GM12878 (cell line): ENCODE measurements around the gene BRSK2. TPM values are rescaled to one million over a fixed set of nuclear protein-coding genes. Genes with fewer than 3 reads are reported as not detected.

Source experiments
- ATAC-seq: fragments of 200-7000 bp; cut with Tn5 transposase; 3 replicates; pipeline ENCODE4 v1.9.1; 2020; ENCODE audit warnings: mild to moderate bottlenecking, moderate library complexity
- BruUV-seq: library from RNA; stranded (reverse); fragments of 400-500 nt; replicated peaks from 2 replicates; lab custom pipeline; 2021; lab: Mats Ljungman, UMichigan
- CTCF ChIA-PET: fragments of 300-600 bp; sonication (Branson Sonifier 250); formaldehyde crosslinking; extraction: SDS; loops from one replicate; lab custom pipeline; 2021; ENCODE audit warnings: inconsistent platforms; lab: Yijun Ruan, JAX
- POLR2A ChIA-PET: fragments of 350-600 bp; formaldehyde crosslinking; extraction: SDS; loops from one replicate; lab custom pipeline; 2021; ENCODE audit warnings: inconsistent platforms; lab: Charles Lee
- RAD21 ChIA-PET: fragments of 300-600 bp; sonication (Branson Sonifier 250); formaldehyde crosslinking; loops from one replicate; lab custom pipeline; 2023; ENCODE audit warnings: antibody characterized with exemption; ENCODE audit not compliant: unreplicated experiment; lab: Charles Lee
- SMC1A ChIA-PET: fragments of 300-600 bp; sonication (Branson Sonifier 250); formaldehyde crosslinking; loops from one replicate; lab custom pipeline; 2023; ENCODE audit not compliant: unreplicated experiment, uncharacterized antibody; lab: Charles Lee
- DNase-seq: peaks from one replicate; pipeline ENCODE4 v3.0.0-alpha.2; 2011; ENCODE audit warnings: low read depth, low spot score
- FAIRE-seq: peaks from 3 replicates; lab custom pipeline; 2011; peaks lifted over from hg19 to GRCh38; lab: Jason Lieb, UNC
- H2AFZ ChIP-seq: 2 replicates; pipeline ENCODE4 v1.6.0; 2011; ENCODE audit warnings: low read depth, low read length, control low read depth; ENCODE audit not compliant: control insufficient read depth
- H3K27ac ChIP-seq: 2 replicates; pipeline ENCODE4 v1.5.1; 2011; ENCODE audit warnings: control low read depth; ENCODE audit not compliant: control insufficient read depth, insufficient read depth
- H3K27me3 ChIP-seq, 2 experiments: replicated peaks in 1 of 2; 2 replicates each; pipeline versions ENCODE4 v1.6.0 to v1.6.1; 2011; ENCODE audit warnings: low read length in 1 of 2; ENCODE audit not compliant: control insufficient read depth in 2 of 2, insufficient read depth in 2 of 2
- H3K36me3 ChIP-seq, 2 experiments: 2 replicates each; pipeline ENCODE4 v1.5.1; 2011; ENCODE audit warnings: low read length in 1 of 2; ENCODE audit not compliant: control insufficient read depth in 2 of 2, insufficient read depth in 2 of 2
- H3K4me1 ChIP-seq: 2 replicates; pipeline ENCODE4 v1.6.1; 2011; ENCODE audit warnings: mild to moderate bottlenecking, low read length, moderate library complexity, mixed read lengths; ENCODE audit not compliant: control insufficient read depth, insufficient read depth
- H3K4me2 ChIP-seq: 2 replicates; pipeline ENCODE4 v1.6.0; 2011; ENCODE audit warnings: control low read depth; ENCODE audit not compliant: control insufficient read depth, insufficient read depth
- H3K4me3 ChIP-seq: fragments of 200-600 bp; sonication (generic); 2 replicates; pipeline ENCODE4 v1.5.1; 2016
- H3K79me2 ChIP-seq: 2 replicates; pipeline ENCODE4 v1.6.0; 2011; ENCODE audit warnings: low read length; ENCODE audit not compliant: control insufficient read depth, insufficient read depth
- H3K9ac ChIP-seq: 2 replicates; pipeline ENCODE4 v1.8.0; 2011; ENCODE audit warnings: low read length, control low read depth, mixed read lengths; ENCODE audit not compliant: control insufficient read depth, insufficient read depth
- H3K9me3 ChIP-seq: replicated peaks from 3 replicates; pipeline ENCODE4 v1.5.1; 2011; ENCODE audit warnings: mild to moderate bottlenecking, low read length; ENCODE audit not compliant: control insufficient read depth, insufficient read depth
- H4K20me1 ChIP-seq: 2 replicates; pipeline ENCODE4 v1.6.0; 2011; ENCODE audit not compliant: control insufficient read depth, insufficient read depth
- ASH2L ChIP-seq: fragments of 300-600, 200-600 bp; sonication (generic); IDR thresholded peaks from 2 replicates; pipeline ENCODE4 v1.6.1; 2017; ENCODE audit warnings: low read depth, mild to moderate bottlenecking, borderline replicate concordance
- ATF7 ChIP-seq: fragments of 450-650 bp; IDR thresholded peaks from 2 replicates; pipeline ENCODE4 v1.6.1; 2016; ENCODE audit warnings: low read depth, mild to moderate bottlenecking
- CHD2 ChIP-seq: IDR thresholded peaks from 2 replicates; pipeline ENCODE4 v1.6.1; 2011; ENCODE audit warnings: low read depth, low read length, improper control_type of control experiment, borderline replicate concordance
- FOS ChIP-seq: IDR thresholded peaks from 3 replicates; pipeline ENCODE4 v1.6.1; 2011; ENCODE audit warnings: borderline replicate concordance; ENCODE audit not compliant: insufficient read length; ENCODE audit errors: extremely low read depth
- GABPA ChIP-seq: IDR thresholded peaks from 2 replicates; pipeline ENCODE4 v1.6.1; 2014; ENCODE audit warnings: antibody characterized with exemption, low read depth, mild to moderate bottlenecking, inconsistent platforms
- MTA2 ChIP-seq: fragments of 450-650 bp; IDR thresholded peaks from 2 replicates; pipeline ENCODE4 v1.6.1; 2016; ENCODE audit warnings: low read depth, mild to moderate bottlenecking, moderate library complexity
- NRF1 ChIP-seq: conservative IDR thresholded peaks from 2 replicates; pipeline ENCODE4 v1.6.1; 2011; ENCODE audit warnings: mild to moderate bottlenecking, low read depth, low read length, improper control_type of control experiment
- PAX5 ChIP-seq: IDR thresholded peaks from 2 replicates; pipeline ENCODE4 v1.6.1; 2011; ENCODE audit warnings: low read depth, low read length, borderline replicate concordance
- POLR2A ChIP-seq: IDR thresholded peaks from 2 replicates; pipeline ENCODE4 v1.6.1; 2011; ENCODE audit warnings: low read depth, mild to moderate bottlenecking, low read length
- RB1 ChIP-seq: fragments of 450-650 bp; formaldehyde crosslinking; IDR thresholded peaks from 2 replicates; pipeline ENCODE4 v1.6.1; 2017; ENCODE audit warnings: mild to moderate bottlenecking, borderline replicate concordance
- RELA ChIP-seq: fragments of 450-650 bp; IDR thresholded peaks from 2 replicates; pipeline ENCODE4 v1.8.0; 2014; ENCODE audit warnings: borderline replicate concordance; ENCODE audit not compliant: partially characterized antibody
- SIN3A ChIP-seq: IDR thresholded peaks from 2 replicates; pipeline ENCODE4 v1.6.1; 2012; ENCODE audit warnings: low read depth, low read length, improper control_type of control experiment
- ZBED1 ChIP-seq: IDR thresholded peaks from 2 replicates; pipeline ENCODE4 v1.6.1; 2016; ENCODE audit warnings: borderline replicate concordance
- WGBS: methylation state at CpG from one replicate; pipeline ENCODE4 v1.1.6; 2016; ENCODE audit warnings: low lambda C conversion rate; ENCODE audit not compliant: insufficient replicate concordance, insufficient coverage; ENCODE audit errors: missing lambda C conversion rate; 5-methylcytosine and 5-hydroxymethylcytosine counted together
- in situ Hi-C: fragments of 300-500 bp; cut with MboI; formaldehyde crosslinking; loops from 9 replicates; pipeline ENCODE4 v1.14.3; 2018; ENCODE audit warnings: mixed read lengths
- intact Hi-C: fragments of 100-400 bp; cut with micrococcal nuclease; formaldehyde crosslinking; loops from one replicate; pipeline ENCODE4 v1.14.2; 2022; ENCODE audit not compliant: unreplicated experiment
- polyA plus RNA-seq, 11 experiments: library from polyadenylated mRNA; depleted of rRNA in 4 of 11; unstranded in 6 of 11; stranded (reverse) in 5 of 11; fragments of >200 nt; fragmentation: Nextera tagmentation in 4 of 11; fragmentation: Illumina TruSeq in 1 of 11; extraction: Ambion mirVana in 4 of 11; extraction: Trizol in 1 of 11; gene quantifications; 1 replicate in 1 of 11; 2 replicates in 10 of 11; pipeline versions ENCODE4 v1.2.1 to v1.2.3, GENCODE V29; 2011 to 2016; ENCODE audit warnings: inconsistent platforms in 2 of 11, missing spikeins in 2 of 11, low read depth in 1 of 11
- total RNA-seq, 4 experiments: library from RNA; depleted of rRNA in 3 of 4; stranded (reverse); fragments of >200 nt in 3 of 4; fragmentation: Illumina TruSeq in 1 of 4; extraction: Trizol in 1 of 4; gene quantifications; 2 replicates each; pipeline versions ENCODE4 v1.2.1 to v1.2.3, GENCODE V29; 2013 to 2021

BRSK2 gene
- total and polyA plus RNA-seq, 10 of the 15 experiments (the other 5 are each of a cell fraction or from before 2014, with no cell fraction given), result 0.13 TPM; not detected in 9

GRCh38 chr11:1493650-1494244 is 104.0 kb downstream of the BRSK2 start:
- no peak overlapping the region for H3K27ac ChIP-seq
- intact Hi-C loops, result no loop called here
- ATAC-seq, result no peak
- FAIRE-seq, result no peak
- H2AFZ ChIP-seq, result no peak overlapping the region
- TF ChIP-seq RB1 (no peak), GABPA (no peak), ASH2L (no peak), PAX5 (no peak), FOS (no peak), MTA2 (no peak), ZBED1 (no peak), CHD2 (no peak), NRF1 (no peak), ATF7 (no peak), SIN3A (no peak), POLR2A (no peak), RELA (no peak)
- DNase-seq, result no peak
- H3K4me2 ChIP-seq, result no peak overlapping the region
- in situ Hi-C loops, result no loop called here
- SMC1A ChIA-PET, result no interaction called here
- H3K36me3 ChIP-seq, result peaks cover 0 to 1% of the 10 kb centered on the region in 2 experiments; a peak in 1 of 4 replicates
- RAD21 ChIA-PET, result no interaction called here
- H3K4me1 ChIP-seq, result peaks cover 3% of the 10 kb centered on the region; the same call in 1 of the 2 replicates
- BruUV-seq, result no TSS peak
- H3K79me2 ChIP-seq, result no peaks in the 10 kb centered on the region
- H3K9me3 ChIP-seq, result peaks cover 2% of the 10 kb centered on the region; the same call in 2 of the 3 replicates
- CTCF ChIA-PET, result interaction anchor here (1.0 to 1.4 kb wide), 2 partner anchors 21 to 27 kb away, joined by 3 to 5 read pairs; no protein-coding TSS in a partner anchor
- no peaks in the 10 kb centered on the region for H3K27me3 ChIP-seq
- no peaks in the 10 kb centered on the region for H4K20me1 ChIP-seq
- H3K4me3 ChIP-seq, result no peak overlapping the region
- H3K9ac ChIP-seq, result no peak overlapping the region
- 74% methylated on average over 3 of the region's 3 CpGs for WGBS
- POLR2A ChIA-PET, result no interaction called here
